GM23338 (cell line): ENCODE results near the gene NET1. TPM values are rescaled to one million over a fixed set of nuclear protein-coding genes. Genes with fewer than 3 reads are reported as not detected.
A peak's percentile ranks its signal among the peaks of the same experiment; 100 is the strongest.

Experiments used
- ATAC-seq: fragments of 200-7000 bp; cut with Tn5 transposase; 3 replicates; pipeline ENCODE4 v1.9.1; 2020
- DNase-seq: peaks from one replicate; pipeline ENCODE4 v3.0.0-alpha.2; 2015; ENCODE audit warnings: low spot score
- H2AFZ ChIP-seq: fragments of 200-600 bp; sonication (generic); 2 replicates; pipeline ENCODE4 v1.8.0; 2016; ENCODE audit warnings: antibody characterized with exemption, mild to moderate bottlenecking, moderate library complexity
- H3F3A ChIP-seq: fragments of 200-600 bp; sonication (generic); replicated peaks from 2 replicates; pipeline ENCODE4 v1.8.0; 2017; ENCODE audit warnings: antibody characterized with exemption, mixed run types, low read depth
- H3K27ac ChIP-seq: fragments of 200-600 bp; sonication (generic); 2 replicates; pipeline ENCODE4 v1.6.1; 2016; ENCODE audit warnings: low read depth
- H3K27me3 ChIP-seq: fragments of 200-600 bp; sonication (generic); 2 replicates; pipeline ENCODE4 v1.8.0; 2016; ENCODE audit warnings: mild to moderate bottlenecking, mixed run types, moderate library complexity; ENCODE audit not compliant: insufficient read depth
- H3K36me3 ChIP-seq: fragments of 200-600 bp; sonication (generic); 2 replicates; pipeline ENCODE4 v1.8.0; 2016; ENCODE audit warnings: mild to moderate bottlenecking; ENCODE audit not compliant: insufficient read depth
- H3K4me1 ChIP-seq: fragments of 200-600 bp; sonication (generic); 2 replicates; pipeline ENCODE4 v1.8.0; 2016; ENCODE audit warnings: mild to moderate bottlenecking, moderate library complexity; ENCODE audit not compliant: insufficient read depth
- H3K4me2 ChIP-seq: fragments of 200-600 bp; sonication (generic); 2 replicates; pipeline ENCODE4 v1.7.1; 2017; ENCODE audit warnings: mixed run types
- H3K4me3 ChIP-seq: fragments of 200-600 bp; sonication (generic); 2 replicates; pipeline ENCODE4 v1.6.1; 2016; ENCODE audit warnings: mixed run types
- H3K79me2 ChIP-seq: fragments of 200-600 bp; sonication (generic); replicated peaks from 2 replicates; pipeline ENCODE4 v1.8.0; 2017; ENCODE audit warnings: mild to moderate bottlenecking; ENCODE audit not compliant: insufficient read depth
- H3K9me2 ChIP-seq: fragments of 200-600 bp; sonication (generic); 2 replicates; pipeline ENCODE4 v1.8.0; 2017; ENCODE audit not compliant: insufficient read depth
- H4K20me1 ChIP-seq: fragments of 200-600 bp; sonication (generic); replicated peaks from 2 replicates; pipeline ENCODE4 v1.8.0; 2017; ENCODE audit warnings: mild to moderate bottlenecking; ENCODE audit not compliant: insufficient read depth
- H3K27ac Mint-ChIP-seq: 2 replicates; pipeline ENCODE4 v1.8.0; 2020; ENCODE audit warnings: inconsistent platforms, mild to moderate bottlenecking, moderate library complexity, mixed read lengths
- H3K27me3 Mint-ChIP-seq: 3 replicates; pipeline ENCODE4 v1.8.0; 2022; ENCODE audit warnings: low read depth, mild to moderate bottlenecking, moderate library complexity, mixed read lengths, inconsistent platforms; ENCODE audit not compliant: insufficient read depth, poor library complexity
- H3K36me3 Mint-ChIP-seq: 3 replicates; pipeline ENCODE4 v1.8.0; 2021; ENCODE audit warnings: low read depth, mild to moderate bottlenecking, inconsistent platforms, moderate library complexity, mixed read lengths
- H3K4me1 Mint-ChIP-seq: 3 replicates; pipeline ENCODE4 v1.8.0; 2020; ENCODE audit warnings: mild to moderate bottlenecking, inconsistent platforms, mixed read lengths
- H3K4me3 Mint-ChIP-seq: 3 replicates; pipeline ENCODE4 v1.8.0; 2021; ENCODE audit warnings: moderate library complexity, mild to moderate bottlenecking, inconsistent platforms, mixed read lengths
- H3K9me3 Mint-ChIP-seq: 3 replicates; pipeline ENCODE4 v1.8.0; 2020; ENCODE audit warnings: moderate library complexity, mild to moderate bottlenecking, inconsistent platforms, mixed read lengths
- EZH2 ChIP-seq: fragments of 200-600 bp; sonication (generic); IDR thresholded peaks from one replicate; pipeline ENCODE4 v1.8.0; 2017; ENCODE audit warnings: antibody characterized with exemption, mild to moderate bottlenecking, low read depth; ENCODE audit not compliant: unreplicated experiment
- JUNB ChIP-seq: IDR thresholded peaks from one replicate; pipeline ENCODE4 v1.6.1; 2016; ENCODE audit warnings: antibody characterized with exemption; ENCODE audit not compliant: unreplicated experiment
- NANOG ChIP-seq: IDR thresholded peaks from 2 replicates; pipeline ENCODE4 v1.6.1; 2016; ENCODE audit warnings: antibody characterized with exemption, borderline replicate concordance
- POLR2AphosphoS5 ChIP-seq: IDR thresholded peaks from 2 replicates; pipeline ENCODE4 v1.6.1; 2016; ENCODE audit warnings: antibody characterized with exemption, low read depth
- STAT1 ChIP-seq: IDR thresholded peaks from one replicate; pipeline ENCODE4 v1.6.1; 2016; ENCODE audit warnings: antibody characterized with exemption; ENCODE audit not compliant: unreplicated experiment
- polyA plus RNA-seq: library from polyadenylated mRNA; unstranded; fragments of >200 nt; fragmentation: Nextera tagmentation; extraction: Ambion mirVana; gene quantifications from 2 replicates; pipeline ENCODE4 v1.2.1, GENCODE V29; 2016
- total RNA-seq: library from RNA; depleted of rRNA; stranded (reverse); fragments of >200 nt; shearing (Covaris generic); gene quantifications from 2 replicates; pipeline ENCODE4 v1.2.3, GENCODE V29; 2014
- TF ChIP-seq, protein P1 (sequence below): IDR thresholded peaks from one replicate; pipeline ENCODE4 v1.6.1; 2018; ENCODE audit warnings: antibody characterized with exemption; ENCODE audit not compliant: unreplicated experiment
- TF ChIP-seq, protein P2 (sequence below): fragments of 250-450 bp; sonication (Bioruptor Pico); IDR thresholded peaks from 2 replicates; pipeline ENCODE4 v1.5.0; 2020; ENCODE audit warnings: mild to moderate bottlenecking, moderate library complexity

The NET1 gene
- total and polyA plus RNA-seq, 2 experiments from 2014 or later: 47.9 to 93.9 TPM

DNA sequence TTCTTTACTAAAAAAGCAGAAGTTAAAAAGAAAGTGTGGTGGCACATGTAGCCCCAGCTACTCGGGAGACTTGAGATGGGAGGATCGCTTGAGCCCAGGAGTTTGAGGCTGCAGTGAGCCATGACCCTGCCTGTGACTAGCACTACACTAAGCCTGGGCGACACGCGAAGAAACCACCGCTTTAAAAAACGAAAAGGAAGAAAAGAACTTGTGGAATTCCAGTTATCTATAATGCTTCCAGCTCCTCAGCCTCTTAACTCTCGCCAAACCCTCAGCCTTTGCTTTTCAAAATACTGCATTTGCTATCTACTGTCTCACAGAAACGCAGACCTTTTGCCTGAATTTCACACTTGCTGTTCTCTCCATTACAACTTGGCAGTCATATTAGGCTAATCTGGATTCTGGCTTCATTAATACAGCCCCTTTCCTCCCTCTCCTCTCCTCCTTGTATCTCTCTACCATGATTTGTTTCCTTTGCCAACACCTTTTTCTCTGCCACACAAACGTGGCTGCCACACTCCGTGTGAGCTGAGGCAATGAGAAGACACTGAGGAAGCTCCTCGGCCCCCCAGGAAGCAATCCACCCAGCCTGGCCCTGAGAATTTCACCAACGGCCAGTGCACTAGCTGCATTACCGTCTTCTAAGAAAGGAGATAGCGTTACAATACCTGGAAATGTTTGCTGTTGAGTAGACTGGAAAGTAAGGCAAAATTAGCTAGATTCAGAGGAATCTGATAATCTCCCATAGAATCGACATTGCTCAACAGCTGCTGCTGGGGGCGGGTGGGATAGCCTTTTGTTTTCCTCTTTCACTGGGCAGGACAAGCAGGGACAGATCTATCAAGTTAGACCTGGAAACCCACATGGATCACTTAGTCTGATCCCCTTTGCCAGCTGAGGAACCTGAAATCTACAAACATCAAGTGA lies 49.8 kb downstream of the NET1 start:
- H3K4me3 ChIP-seq: no peak overlapping the region
- no peaks in the 10 kb centered on the region for H3K27me3 ChIP-seq
- H3K27me3 Mint-ChIP-seq: peaks cover 10% of the 10 kb centered on the region
- H3K4me2 ChIP-seq: no peak overlapping the region
- H3K4me3 Mint-ChIP-seq: no peak overlapping the region
- H3K27ac Mint-ChIP-seq: peak overlapping the region; percentile 47; the same call in 1 of the 2 replicates
- H3F3A ChIP-seq: 0 out of 2 replicates have a peak, but pooled peaks cover 4% of the 10 kb centered on the region
- H3K79me2 ChIP-seq: no peaks in the 10 kb centered on the region; the same call in 1 of the 2 replicates
- peaks cover 81% of the 10 kb centered on the region for H3K36me3 Mint-ChIP-seq
- TF ChIP-seq, protein P1, sequence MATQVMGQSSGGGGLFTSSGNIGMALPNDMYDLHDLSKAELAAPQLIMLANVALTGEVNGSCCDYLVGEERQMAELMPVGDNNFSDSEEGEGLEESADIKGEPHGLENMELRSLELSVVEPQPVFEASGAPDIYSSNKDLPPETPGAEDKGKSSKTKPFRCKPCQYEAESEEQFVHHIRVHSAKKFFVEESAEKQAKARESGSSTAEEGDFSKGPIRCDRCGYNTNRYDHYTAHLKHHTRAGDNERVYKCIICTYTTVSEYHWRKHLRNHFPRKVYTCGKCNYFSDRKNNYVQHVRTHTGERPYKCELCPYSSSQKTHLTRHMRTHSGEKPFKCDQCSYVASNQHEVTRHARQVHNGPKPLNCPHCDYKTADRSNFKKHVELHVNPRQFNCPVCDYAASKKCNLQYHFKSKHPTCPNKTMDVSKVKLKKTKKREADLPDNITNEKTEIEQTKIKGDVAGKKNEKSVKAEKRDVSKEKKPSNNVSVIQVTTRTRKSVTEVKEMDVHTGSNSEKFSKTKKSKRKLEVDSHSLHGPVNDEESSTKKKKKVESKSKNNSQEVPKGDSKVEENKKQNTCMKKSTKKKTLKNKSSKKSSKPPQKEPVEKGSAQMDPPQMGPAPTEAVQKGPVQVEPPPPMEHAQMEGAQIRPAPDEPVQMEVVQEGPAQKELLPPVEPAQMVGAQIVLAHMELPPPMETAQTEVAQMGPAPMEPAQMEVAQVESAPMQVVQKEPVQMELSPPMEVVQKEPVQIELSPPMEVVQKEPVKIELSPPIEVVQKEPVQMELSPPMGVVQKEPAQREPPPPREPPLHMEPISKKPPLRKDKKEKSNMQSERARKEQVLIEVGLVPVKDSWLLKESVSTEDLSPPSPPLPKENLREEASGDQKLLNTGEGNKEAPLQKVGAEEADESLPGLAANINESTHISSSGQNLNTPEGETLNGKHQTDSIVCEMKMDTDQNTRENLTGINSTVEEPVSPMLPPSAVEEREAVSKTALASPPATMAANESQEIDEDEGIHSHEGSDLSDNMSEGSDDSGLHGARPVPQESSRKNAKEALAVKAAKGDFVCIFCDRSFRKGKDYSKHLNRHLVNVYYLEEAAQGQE: no peak
- TF ChIP-seq EZH2: no peak
- no peak for TF ChIP-seq POLR2AphosphoS5
- no peak for TF ChIP-seq NANOG
- TF ChIP-seq STAT1: no peak
- TF ChIP-seq, protein P2, sequence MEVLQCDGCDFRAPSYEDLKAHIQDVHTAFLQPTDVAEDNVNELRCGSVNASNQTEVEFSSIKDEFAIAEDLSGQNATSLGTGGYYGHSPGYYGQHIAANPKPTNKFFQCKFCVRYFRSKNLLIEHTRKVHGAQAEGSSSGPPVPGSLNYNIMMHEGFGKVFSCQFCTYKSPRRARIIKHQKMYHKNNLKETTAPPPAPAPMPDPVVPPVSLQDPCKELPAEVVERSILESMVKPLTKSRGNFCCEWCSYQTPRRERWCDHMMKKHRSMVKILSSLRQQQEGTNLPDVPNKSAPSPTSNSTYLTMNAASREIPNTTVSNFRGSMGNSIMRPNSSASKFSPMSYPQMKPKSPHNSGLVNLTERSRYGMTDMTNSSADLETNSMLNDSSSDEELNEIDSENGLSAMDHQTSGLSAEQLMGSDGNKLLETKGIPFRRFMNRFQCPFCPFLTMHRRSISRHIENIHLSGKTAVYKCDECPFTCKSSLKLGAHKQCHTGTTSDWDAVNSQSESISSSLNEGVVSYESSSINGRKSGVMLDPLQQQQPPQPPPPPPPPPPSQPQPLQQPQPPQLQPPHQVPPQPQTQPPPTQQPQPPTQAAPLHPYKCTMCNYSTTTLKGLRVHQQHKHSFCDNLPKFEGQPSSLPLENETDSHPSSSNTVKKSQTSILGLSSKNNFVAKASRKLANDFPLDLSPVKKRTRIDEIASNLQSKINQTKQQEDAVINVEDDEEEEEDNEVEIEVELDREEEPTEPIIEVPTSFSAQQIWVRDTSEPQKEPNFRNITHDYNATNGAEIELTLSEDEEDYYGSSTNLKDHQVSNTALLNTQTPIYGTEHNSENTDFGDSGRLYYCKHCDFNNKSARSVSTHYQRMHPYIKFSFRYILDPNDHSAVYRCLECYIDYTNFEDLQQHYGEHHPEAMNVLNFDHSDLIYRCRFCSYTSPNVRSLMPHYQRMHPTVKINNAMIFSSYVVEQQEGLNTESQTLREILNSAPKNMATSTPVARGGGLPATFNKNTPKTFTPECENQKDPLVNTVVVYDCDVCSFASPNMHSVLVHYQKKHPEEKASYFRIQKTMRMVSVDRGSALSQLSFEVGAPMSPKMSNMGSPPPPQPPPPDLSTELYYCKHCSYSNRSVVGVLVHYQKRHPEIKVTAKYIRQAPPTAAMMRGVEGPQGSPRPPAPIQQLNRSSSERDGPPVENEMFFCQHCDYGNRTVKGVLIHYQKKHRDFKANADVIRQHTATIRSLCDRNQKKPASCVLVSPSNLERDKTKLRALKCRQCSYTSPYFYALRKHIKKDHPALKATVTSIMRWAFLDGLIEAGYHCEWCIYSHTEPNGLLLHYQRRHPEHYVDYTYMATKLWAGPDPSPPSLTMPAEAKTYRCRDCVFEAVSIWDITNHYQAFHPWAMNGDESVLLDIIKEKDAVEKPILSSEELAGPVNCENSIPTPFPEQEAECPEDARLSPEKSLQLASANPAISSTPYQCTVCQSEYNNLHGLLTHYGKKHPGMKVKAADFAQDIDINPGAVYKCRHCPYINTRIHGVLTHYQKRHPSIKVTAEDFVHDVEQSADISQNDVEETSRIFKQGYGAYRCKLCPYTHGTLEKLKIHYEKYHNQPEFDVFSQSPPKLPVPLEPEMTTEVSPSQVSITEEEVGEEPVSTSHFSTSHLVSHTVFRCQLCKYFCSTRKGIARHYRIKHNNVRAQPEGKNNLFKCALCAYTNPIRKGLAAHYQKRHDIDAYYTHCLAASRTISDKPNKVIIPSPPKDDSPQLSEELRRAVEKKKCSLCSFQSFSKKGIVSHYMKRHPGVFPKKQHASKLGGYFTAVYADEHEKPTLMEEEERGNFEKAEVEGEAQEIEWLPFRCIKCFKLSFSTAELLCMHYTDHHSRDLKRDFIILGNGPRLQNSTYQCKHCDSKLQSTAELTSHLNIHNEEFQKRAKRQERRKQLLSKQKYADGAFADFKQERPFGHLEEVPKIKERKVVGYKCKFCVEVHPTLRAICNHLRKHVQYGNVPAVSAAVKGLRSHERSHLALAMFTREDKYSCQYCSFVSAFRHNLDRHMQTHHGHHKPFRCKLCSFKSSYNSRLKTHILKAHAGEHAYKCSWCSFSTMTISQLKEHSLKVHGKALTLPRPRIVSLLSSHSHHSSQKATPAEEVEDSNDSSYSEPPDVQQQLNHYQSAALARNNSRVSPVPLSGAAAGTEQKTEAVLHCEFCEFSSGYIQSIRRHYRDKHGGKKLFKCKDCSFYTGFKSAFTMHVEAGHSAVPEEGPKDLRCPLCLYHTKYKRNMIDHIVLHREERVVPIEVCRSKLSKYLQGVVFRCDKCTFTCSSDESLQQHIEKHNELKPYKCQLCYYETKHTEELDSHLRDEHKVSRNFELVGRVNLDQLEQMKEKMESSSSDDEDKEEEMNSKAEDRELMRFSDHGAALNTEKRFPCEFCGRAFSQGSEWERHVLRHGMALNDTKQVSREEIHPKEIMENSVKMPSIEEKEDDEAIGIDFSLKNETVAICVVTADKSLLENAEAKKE (CRISPR knock-in tag): no peak
- no peak for TF ChIP-seq JUNB
- H3K4me1 Mint-ChIP-seq: peaks cover 41% of the 10 kb centered on the region
- H3K9me3 Mint-ChIP-seq: peaks cover 36% of the 10 kb centered on the region
- no peaks in the 10 kb centered on the region for H4K20me1 ChIP-seq
- peaks cover 26% of the 10 kb centered on the region for H3K4me1 ChIP-seq
- peak overlapping the region; percentile 70; the same call in 1 of the 2 replicates for H3K27ac ChIP-seq
- peaks cover 5% of the 10 kb centered on the region; the same call in 1 of the 2 replicates for H3K9me2 ChIP-seq
- ATAC-seq: no peak
- peak; percentile 32 for DNase-seq
- H3K36me3 ChIP-seq: peaks cover 16% of the 10 kb centered on the region
- H2AFZ ChIP-seq: no peak overlapping the region
